ENCODE data around the gene TMEM14C.
"Not testable (repeated sequence)": the region's sequence is repeated elsewhere in the genome, so short reads cannot be mapped to it uniquely, and the experiment has no call there.

The TMEM14C gene

GRCh38 chr6:10740061-10740460, 17.2 kb downstream of the TMEM14C start:
- TF ChIP-seq, protein P1, sequence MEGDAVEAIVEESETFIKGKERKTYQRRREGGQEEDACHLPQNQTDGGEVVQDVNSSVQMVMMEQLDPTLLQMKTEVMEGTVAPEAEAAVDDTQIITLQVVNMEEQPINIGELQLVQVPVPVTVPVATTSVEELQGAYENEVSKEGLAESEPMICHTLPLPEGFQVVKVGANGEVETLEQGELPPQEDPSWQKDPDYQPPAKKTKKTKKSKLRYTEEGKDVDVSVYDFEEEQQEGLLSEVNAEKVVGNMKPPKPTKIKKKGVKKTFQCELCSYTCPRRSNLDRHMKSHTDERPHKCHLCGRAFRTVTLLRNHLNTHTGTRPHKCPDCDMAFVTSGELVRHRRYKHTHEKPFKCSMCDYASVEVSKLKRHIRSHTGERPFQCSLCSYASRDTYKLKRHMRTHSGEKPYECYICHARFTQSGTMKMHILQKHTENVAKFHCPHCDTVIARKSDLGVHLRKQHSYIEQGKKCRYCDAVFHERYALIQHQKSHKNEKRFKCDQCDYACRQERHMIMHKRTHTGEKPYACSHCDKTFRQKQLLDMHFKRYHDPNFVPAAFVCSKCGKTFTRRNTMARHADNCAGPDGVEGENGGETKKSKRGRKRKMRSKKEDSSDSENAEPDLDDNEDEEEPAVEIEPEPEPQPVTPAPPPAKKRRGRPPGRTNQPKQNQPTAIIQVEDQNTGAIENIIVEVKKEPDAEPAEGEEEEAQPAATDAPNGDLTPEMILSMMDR (conservative IDR thresholded peaks at IDR 0.05) = no peak
- H3K27ac ChIP-seq = no peak overlapping the region

GRCh38 chr6:10741643-10742042, 18.8 kb downstream of the TMEM14C start:
- H3K27ac ChIP-seq = not testable (repeated sequence)

DNA sequence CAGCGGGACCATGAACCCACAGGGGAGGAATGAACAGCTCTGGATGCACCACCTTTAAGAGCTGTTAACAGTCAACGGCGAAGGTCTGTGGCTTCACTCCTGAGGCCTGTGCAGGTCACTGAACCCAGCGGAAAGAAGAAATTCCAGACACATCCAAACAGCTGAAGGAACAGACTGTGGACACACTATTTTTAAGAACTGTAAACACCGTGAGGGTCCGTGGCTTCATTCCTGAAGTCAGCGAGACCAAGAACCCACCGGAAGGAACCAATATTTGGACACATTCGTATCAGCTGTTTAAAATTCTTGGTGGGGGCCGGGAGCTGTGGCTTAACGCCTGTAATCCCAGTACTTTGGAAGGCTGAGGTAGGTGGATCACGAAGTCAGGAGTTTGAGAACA, 19.4 kb downstream of the TMEM14C start:
- no peak overlapping the region for H3K27ac ChIP-seq
- TF ChIP-seq, protein P1 (conservative IDR thresholded peaks at IDR 0.05) = no peak

DNA sequence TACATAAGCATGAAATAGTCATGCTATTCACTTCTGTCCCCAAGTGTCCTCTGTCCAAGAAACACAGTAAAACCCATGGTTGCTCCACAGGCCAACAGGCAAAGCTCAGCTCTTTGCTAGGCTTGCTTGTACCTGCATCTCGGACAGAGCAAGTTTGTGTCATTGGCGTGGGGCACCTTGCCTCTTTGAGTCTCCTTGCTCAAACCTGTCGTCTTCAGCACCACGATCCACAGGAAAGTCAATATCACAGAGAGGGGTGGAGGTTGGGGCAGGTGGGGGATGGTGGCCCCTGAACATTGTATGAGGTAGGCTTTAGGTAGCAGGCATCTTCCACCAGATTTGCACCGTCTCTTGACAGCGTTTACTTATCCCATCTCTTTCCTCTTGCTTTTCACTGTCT, 20.6 kb downstream of the TMEM14C start:
- TF ChIP-seq, protein P1 (conservative IDR thresholded peaks at IDR 0.05) = no peak
- no peak overlapping the region for H3K27ac ChIP-seq

GRCh38 chr6:10745116-10745515, 22.2 kb downstream of the TMEM14C start:
- TF ChIP-seq, protein P1 (conservative IDR thresholded peaks at IDR 0.05) = no peak
- H3K27ac ChIP-seq = no peak overlapping the region

DNA sequence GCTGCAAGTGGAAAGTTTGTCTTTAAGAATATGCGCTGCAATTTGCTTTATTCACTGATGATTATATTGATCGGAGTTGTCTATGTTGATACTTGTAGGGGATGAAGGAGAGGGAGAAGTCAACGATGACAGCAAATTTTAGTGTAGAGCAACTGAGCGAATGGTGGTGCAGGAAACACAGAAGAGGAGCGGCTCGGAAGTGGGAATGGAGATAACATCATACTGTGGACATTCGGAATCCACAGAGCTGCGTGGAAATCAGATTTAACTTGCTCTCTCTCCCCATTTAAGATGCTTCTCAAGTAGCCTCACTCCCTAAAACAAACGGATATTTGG, 24.0 kb downstream of the TMEM14C start:
- H3K27ac ChIP-seq = peak overlapping the region; percentile 73
- TF ChIP-seq, protein P1 (conservative IDR thresholded peaks at IDR 0.05) = no peak

DNA sequence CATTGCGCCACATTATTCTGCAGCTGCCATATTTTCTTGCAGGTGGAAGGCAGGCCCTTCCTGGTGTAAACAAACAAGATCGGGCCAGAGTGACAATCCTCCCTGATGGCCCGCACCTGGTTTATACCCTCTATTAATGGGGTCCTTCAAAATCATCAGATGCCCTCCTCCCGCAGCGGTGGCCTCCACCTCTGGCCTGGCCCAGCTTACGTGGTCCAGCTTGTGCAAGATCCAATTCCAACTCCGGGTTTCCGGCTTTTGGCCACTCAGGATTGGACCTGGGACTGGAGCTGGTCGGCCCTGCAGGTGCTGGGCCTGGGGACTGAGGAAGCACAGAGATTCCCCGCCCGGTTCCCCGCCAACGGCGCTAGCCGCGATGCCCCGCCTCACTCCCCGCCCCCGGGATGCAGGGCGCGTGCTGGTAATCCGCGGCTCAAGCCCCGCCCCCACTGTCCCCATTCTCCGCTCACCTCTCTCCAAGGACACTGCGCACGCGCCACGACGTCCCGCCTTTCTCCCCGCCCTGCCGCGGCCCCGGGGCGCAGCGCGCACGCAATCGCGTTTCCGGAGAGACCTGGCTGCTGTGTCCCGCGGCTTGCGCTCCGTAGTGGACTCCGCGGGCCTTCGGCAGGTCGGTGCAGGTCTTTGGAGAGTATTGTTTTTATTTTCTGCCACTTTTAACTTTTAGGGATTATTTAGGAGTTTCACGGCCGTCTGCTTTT, 24.5 kb downstream of the TMEM14C start, which contains the start of gene TMEM14B:
Gene TMEM14B (plus strand): TSS at position 555 of the 722 bp plus-strand sequence. CDS start 1,441 bp downstream, outside the sequence.
- peak within 1 kb of the TSS; percentile 73 for H3K27ac ChIP-seq
- TF ChIP-seq, protein P1 (conservative IDR thresholded peaks at IDR 0.05) = no peak

GRCh38 chr6:10749734-10750133, 26.9 kb downstream of the TMEM14C start:
- TF ChIP-seq, protein P1 (conservative IDR thresholded peaks at IDR 0.05) = no peak
- no peak overlapping the region for H3K27ac ChIP-seq

DNA sequence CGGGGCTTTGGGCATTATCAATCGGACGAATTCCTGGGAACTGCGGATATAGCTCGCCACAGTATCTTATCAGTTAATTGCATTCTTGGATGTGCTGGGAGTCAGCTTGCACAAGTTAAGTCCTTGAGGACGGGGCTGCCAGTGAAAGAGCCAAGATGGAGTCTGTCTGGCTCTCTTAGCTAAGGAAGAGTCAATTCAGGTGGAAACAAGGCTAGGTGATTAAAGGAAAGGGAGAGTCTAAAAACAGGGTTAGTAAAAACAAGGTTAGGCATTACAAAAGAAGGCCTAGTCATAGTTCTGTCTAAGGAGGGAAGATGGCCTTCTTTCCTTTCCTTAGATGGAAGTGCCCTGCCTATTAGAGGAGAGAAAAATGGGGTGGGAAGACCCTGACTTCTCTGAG, 27.7 kb downstream of the TMEM14C start:
- H3K27ac ChIP-seq = not testable (repeated sequence)

DNA sequence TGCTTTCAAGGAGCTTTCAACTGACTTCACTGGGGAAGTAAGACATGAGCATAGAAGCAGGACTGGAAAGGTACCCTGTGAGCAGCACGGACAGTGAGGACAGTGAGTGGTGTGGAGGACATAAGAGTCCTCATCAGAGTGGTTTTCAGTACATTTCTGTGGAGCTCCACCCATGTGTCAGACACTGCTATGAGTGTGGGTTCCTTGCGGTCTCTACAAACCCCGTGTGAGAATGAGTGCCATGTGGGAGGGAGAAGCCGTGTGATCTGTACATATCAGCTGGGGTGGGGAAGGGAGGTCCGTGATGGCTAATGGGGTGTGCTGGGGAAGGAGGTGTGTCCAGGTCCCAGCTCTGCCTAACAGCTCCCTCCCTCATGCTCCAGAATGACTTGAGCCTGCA, 28.9 kb downstream of the TMEM14C start:
- not testable (repeated sequence) for H3K27ac ChIP-seq

All from VCaP (cell line).